OCI-LY3 (cell line): ENCODE measurements around the gene JRKL.

Source experiments
- H2AFZ ChIP-seq: fragments of 200-600, 300-600 bp; shearing (Covaris generic); 2 replicates; pipeline ENCODE4 v1.6.0; 2014; ENCODE audit warnings: antibody characterized with exemption, low read depth, low read length
- H3K27ac ChIP-seq: fragments of 200-600, 300-600 bp; sonication (generic); 2 replicates; pipeline ENCODE4 v1.5.1; 2014; ENCODE audit warnings: mild to moderate bottlenecking, low read length, moderate library complexity, mixed read lengths
- H3K27me3 ChIP-seq: fragments of 200-600, 300-600 bp; sonication (generic); 2 replicates; pipeline ENCODE4 v1.6.1; 2014; ENCODE audit warnings: low read depth, low read length, mixed read lengths
- H3K36me3 ChIP-seq: fragments of 200-600, 300-600 bp; sonication (generic); replicated peaks from 2 replicates; pipeline ENCODE3; 2014; ENCODE audit warnings: low read depth, low read length, mixed read lengths
- H3K4me1 ChIP-seq: fragments of 300-600, 200-600 bp; sonication (generic); 2 replicates; pipeline ENCODE4 v1.6.1; 2014; ENCODE audit warnings: low read length, mixed read lengths
- H3K4me2 ChIP-seq: fragments of 200-600, 300-600 bp; sonication (generic); 2 replicates; pipeline ENCODE4 v1.6.1; 2014; ENCODE audit warnings: low read length, mixed read lengths
- H3K4me3 ChIP-seq: fragments of 300-600, 200-600 bp; sonication (generic); 2 replicates; pipeline ENCODE4 v1.5.1; 2014; ENCODE audit warnings: antibody characterized with exemption, mild to moderate bottlenecking, low read length, moderate library complexity
- H3K79me2 ChIP-seq: fragments of 300-600, 200-600 bp; shearing (Covaris generic); 2 replicates; pipeline ENCODE4 v1.6.1; 2014; ENCODE audit warnings: mild to moderate bottlenecking, low read length, mixed read lengths
- H3K9ac ChIP-seq: fragments of 300-600, 200-600 bp; shearing (Covaris generic); 2 replicates; pipeline ENCODE4 v1.6.0; 2014; ENCODE audit warnings: mild to moderate bottlenecking, low read length, moderate library complexity
- H3K9me3 ChIP-seq: fragments of 200-600, 300-600 bp; shearing (Covaris generic); 2 replicates; pipeline ENCODE4 v1.6.1; 2014; ENCODE audit warnings: low read length, mixed read lengths; ENCODE audit not compliant: insufficient read depth
- H4K20me1 ChIP-seq: fragments of 200-600, 300-600 bp; sonication (generic); 2 replicates; pipeline ENCODE4 v1.6.1; 2016; ENCODE audit warnings: low read length, mixed read lengths; ENCODE audit not compliant: insufficient read depth
- EZH2phosphoT487 ChIP-seq: fragments of 200-600 bp; shearing (Covaris generic); IDR thresholded peaks from 2 replicates; pipeline ENCODE4 v1.6.1; 2018; ENCODE audit warnings: antibody characterized with exemption, mixed run types, low read depth
- TF ChIP-seq, protein P1 (sequence below): fragments of 200-600, 300-600 bp; sonication (generic); IDR thresholded peaks from 2 replicates; pipeline ENCODE4 v1.5.1; 2014; ENCODE audit warnings: antibody characterized with exemption, low read length, low read depth

Gene JRKL

GRCh38 chr11:96367342-96367741 is 22.5 kb upstream of the JRKL start:
- H3K4me3 ChIP-seq: no peak overlapping the region
- H3K4me1 ChIP-seq: peaks cover 8% of the 10 kb centered on the region
- H3K4me2 ChIP-seq: peak overlapping the region; percentile 6; the same call in 1 of the 2 replicates
- no peaks in the 10 kb centered on the region for H3K27me3 ChIP-seq
- no peaks in the 10 kb centered on the region for H3K79me2 ChIP-seq
- no peaks in the 10 kb centered on the region for H4K20me1 ChIP-seq
- no peak overlapping the region for H3K9ac ChIP-seq
- peaks cover 14% of the 10 kb centered on the region for H3K36me3 ChIP-seq
- no peak overlapping the region for H3K27ac ChIP-seq
- no peaks in the 10 kb centered on the region for H3K9me3 ChIP-seq
- TF ChIP-seq, protein P1, sequence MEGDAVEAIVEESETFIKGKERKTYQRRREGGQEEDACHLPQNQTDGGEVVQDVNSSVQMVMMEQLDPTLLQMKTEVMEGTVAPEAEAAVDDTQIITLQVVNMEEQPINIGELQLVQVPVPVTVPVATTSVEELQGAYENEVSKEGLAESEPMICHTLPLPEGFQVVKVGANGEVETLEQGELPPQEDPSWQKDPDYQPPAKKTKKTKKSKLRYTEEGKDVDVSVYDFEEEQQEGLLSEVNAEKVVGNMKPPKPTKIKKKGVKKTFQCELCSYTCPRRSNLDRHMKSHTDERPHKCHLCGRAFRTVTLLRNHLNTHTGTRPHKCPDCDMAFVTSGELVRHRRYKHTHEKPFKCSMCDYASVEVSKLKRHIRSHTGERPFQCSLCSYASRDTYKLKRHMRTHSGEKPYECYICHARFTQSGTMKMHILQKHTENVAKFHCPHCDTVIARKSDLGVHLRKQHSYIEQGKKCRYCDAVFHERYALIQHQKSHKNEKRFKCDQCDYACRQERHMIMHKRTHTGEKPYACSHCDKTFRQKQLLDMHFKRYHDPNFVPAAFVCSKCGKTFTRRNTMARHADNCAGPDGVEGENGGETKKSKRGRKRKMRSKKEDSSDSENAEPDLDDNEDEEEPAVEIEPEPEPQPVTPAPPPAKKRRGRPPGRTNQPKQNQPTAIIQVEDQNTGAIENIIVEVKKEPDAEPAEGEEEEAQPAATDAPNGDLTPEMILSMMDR: no peak
- no peak for TF ChIP-seq EZH2phosphoT487
- no peak overlapping the region for H2AFZ ChIP-seq

DNA sequence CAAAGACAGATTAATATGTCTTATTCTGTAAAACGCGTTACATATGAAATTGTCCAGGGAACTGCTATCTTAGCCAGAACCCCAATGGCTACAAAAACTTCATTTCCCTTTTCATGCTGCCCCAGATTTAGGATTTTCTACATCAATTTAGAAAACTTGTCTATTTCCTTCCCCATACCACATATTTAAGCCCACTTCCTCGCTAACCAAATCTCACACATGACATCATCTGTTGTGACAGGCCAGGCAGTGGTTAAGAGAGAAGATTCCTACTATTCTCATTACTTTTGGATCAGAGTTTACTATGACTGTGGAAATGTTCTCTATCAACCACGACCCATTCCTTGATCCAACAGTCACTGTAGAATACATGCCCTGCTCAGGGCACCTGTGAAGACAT is 16.0 kb upstream of the JRKL start:
- Histone ChIP-seq H3K27ac (no peak overlapping the region), H3K4me1 (no peaks in the 10 kb centered on the region), H3K9ac (no peak overlapping the region), H3K4me3 (no peak overlapping the region), H3K27me3 (no peaks in the 10 kb centered on the region), H3K4me2 (no peak overlapping the region), H3K79me2 (no peaks in the 10 kb centered on the region), H3K36me3 (peaks cover 7% of the 10 kb centered on the region), H3K9me3 (no peaks in the 10 kb centered on the region), H4K20me1 (no peaks in the 10 kb centered on the region), H2AFZ (no peak overlapping the region)
- no peak for TF ChIP-seq EZH2phosphoT487
- TF ChIP-seq, protein P1: no peak

- TF ChIP-seq, protein P1: no peak
- no peak for TF ChIP-seq EZH2phosphoT487
- no peaks in the 10 kb centered on the region for H3K9me3 ChIP-seq
- H3K4me3 ChIP-seq: no peak overlapping the region
- H4K20me1 ChIP-seq: no peaks in the 10 kb centered on the region
- H3K9ac ChIP-seq: no peak overlapping the region
- H3K4me2 ChIP-seq: no peak overlapping the region
- peaks cover 5% of the 10 kb centered on the region for H3K36me3 ChIP-seq
- no peaks in the 10 kb centered on the region for H3K79me2 ChIP-seq
- no peaks in the 10 kb centered on the region for H3K27me3 ChIP-seq
- H3K4me1 ChIP-seq: no peaks in the 10 kb centered on the region
- H2AFZ ChIP-seq: no peak overlapping the region
- H3K27ac ChIP-seq: no peak overlapping the region
Measured at GRCh38 chr11:96376796-96377195, 13.0 kb upstream of the JRKL start.

GRCh38 chr11:96384156-96384555 is 5.7 kb upstream of the JRKL start:
- Histone ChIP-seq H4K20me1 (no peaks in the 10 kb centered on the region), H3K4me2 (no peak overlapping the region), H3K9ac (no peak overlapping the region), H3K27ac (no peak overlapping the region), H3K4me1 (peaks cover 5% of the 10 kb centered on the region; the same call in 1 of the 2 replicates), H3K27me3 (no peaks in the 10 kb centered on the region), H2AFZ (no peak overlapping the region), H3K9me3 (no peaks in the 10 kb centered on the region), H3K79me2 (peaks cover 8% of the 10 kb centered on the region; the same call in 1 of the 2 replicates), H3K36me3 (peaks cover 5% of the 10 kb centered on the region), H3K4me3 (no peak overlapping the region)
- TF ChIP-seq EZH2phosphoT487: no peak
- TF ChIP-seq, protein P1: no peak
